Esophagus squamous epithelium (tissue), 4 donors: Measurements from ENCODE around the gene XRCC3.

Experiments
- POLR2A ChIP-seq, 4 donors: fragments of 450-650 bp; IDR thresholded peaks; one replicate each; pipeline ENCODE4 v1.6.1; 2017; ENCODE audit warnings: antibody characterized with exemption in 4 of 4, mild to moderate bottlenecking in 4 of 4, moderate library complexity in 3 of 4
- TF ChIP-seq, protein P1 (sequence below), 6 experiments: fragments of 450-650 bp in 4 of 6; fragments of 200-600 bp in 2 of 6; sonication (generic) in 2 of 6; IDR thresholded peaks; one replicate each; pipeline ENCODE4 v1.5.1; 2016 to 2019; ENCODE audit warnings: antibody characterized with exemption in 6 of 6, mild to moderate bottlenecking in 4 of 6, moderate library complexity in 4 of 6

DNA sequence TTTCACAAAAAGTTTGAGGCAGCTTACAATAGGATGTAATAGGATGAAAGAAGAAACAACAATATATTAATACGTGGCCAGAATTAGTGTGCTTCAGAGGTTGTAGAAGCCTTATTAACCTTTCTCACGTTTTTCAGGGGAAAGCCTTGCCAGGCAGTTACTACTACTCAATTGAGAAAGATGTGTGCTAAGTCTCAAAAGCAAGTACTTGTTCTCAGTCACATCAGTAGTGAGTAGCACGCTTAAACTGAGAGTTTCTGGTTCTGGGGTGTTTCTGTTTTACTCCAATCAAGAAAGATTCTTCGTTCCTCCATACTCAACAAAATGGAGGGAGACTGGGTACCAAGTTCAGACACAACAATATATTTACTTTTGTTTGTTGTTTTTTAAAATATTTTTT lies 47.6 kb downstream of the XRCC3 start:
- TF ChIP-seq, protein P1, sequence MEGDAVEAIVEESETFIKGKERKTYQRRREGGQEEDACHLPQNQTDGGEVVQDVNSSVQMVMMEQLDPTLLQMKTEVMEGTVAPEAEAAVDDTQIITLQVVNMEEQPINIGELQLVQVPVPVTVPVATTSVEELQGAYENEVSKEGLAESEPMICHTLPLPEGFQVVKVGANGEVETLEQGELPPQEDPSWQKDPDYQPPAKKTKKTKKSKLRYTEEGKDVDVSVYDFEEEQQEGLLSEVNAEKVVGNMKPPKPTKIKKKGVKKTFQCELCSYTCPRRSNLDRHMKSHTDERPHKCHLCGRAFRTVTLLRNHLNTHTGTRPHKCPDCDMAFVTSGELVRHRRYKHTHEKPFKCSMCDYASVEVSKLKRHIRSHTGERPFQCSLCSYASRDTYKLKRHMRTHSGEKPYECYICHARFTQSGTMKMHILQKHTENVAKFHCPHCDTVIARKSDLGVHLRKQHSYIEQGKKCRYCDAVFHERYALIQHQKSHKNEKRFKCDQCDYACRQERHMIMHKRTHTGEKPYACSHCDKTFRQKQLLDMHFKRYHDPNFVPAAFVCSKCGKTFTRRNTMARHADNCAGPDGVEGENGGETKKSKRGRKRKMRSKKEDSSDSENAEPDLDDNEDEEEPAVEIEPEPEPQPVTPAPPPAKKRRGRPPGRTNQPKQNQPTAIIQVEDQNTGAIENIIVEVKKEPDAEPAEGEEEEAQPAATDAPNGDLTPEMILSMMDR (IDR thresholded peaks at IDR 0.05) = no peak
- TF ChIP-seq POLR2A (IDR thresholded peaks at IDR 0.05) = no peak
